Activated CD8-positive, alpha-beta memory T cell treated with anti-CD3 and anti-CD28 coated beads, Interleukin-2, amount 10 ng/mL, durations not matched to agents 7 days and 5 days (primary cell): ENCODE data around the gene LRP1B. TPM values are rescaled to one million over a fixed set of nuclear protein-coding genes. Genes with fewer than 3 reads are reported as not detected.
"Not testable (repeated sequence)": the region's sequence is repeated elsewhere in the genome, so short reads cannot be mapped to it uniquely, and the experiment has no call there.

Source experiments
- ATAC-seq: fragments of 150-1000 bp; cut with Tn5 transposase; one replicate; pipeline ENCODE4 v1.10.0; 2021; ENCODE audit warnings: moderate library complexity
- CTCF ChIA-PET: fragments of 350-600 bp; sonication (Branson Sonifier 250); formaldehyde crosslinking; loops from one replicate; lab custom pipeline; 2021; ENCODE audit warnings: antibody characterized with exemption; lab: Charles Lee
- DNase-seq: peaks from one replicate; pipeline ENCODE4 v3.0.0-alpha.2; 2020
- H3K27ac Mint-ChIP-seq: one replicate; pipeline ENCODE4 v1.8.0; 2021; ENCODE audit warnings: mild to moderate bottlenecking, mixed read lengths
- H3K27me3 Mint-ChIP-seq: one replicate; pipeline ENCODE4 v1.8.0; 2021; ENCODE audit warnings: mixed read lengths
- H3K36me3 Mint-ChIP-seq: one replicate; pipeline ENCODE4 v1.8.0; 2021; ENCODE audit warnings: mild to moderate bottlenecking, mixed read lengths
- H3K4me1 Mint-ChIP-seq: one replicate; pipeline ENCODE4 v1.8.0; 2021; ENCODE audit warnings: mixed read lengths
- H3K4me3 Mint-ChIP-seq: one replicate; pipeline ENCODE4 v1.8.0; 2021; ENCODE audit warnings: mild to moderate bottlenecking, moderate library complexity, mixed read lengths
- H3K9me3 Mint-ChIP-seq: one replicate; pipeline ENCODE4 v1.8.0; 2022; ENCODE audit warnings: low read depth, mixed read lengths
- total RNA-seq, 2 experiments: library from RNA; stranded (reverse); gene quantifications; one replicate each; pipeline ENCODE4 v1.2.3, GENCODE V29; 2021

Gene LRP1B
- total RNA-seq, 2 experiments from 2014 or later, result not detected

DNA sequence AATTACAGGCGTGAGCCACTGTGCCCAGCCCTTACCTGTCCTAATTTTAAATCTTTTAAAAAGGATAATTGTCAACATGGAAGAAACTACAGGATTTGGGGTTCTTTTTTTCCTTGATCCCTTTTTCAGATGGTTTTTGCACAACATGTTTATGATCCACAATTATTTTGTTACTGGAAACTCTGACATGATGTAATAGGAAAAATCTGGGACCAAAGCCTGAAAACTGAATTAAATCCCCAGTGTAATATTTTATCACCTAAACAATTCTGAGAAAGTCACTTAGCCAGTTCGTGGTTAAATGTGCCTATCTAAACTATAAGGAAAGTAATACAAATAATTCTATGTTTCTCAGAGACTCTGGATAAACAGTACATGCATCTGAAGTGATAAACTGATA is 1649.7 kb downstream of the LRP1B start:
- Mint-ChIP-seq H3K4me3 (no peak overlapping the region), H3K27ac (no peak overlapping the region), H3K36me3 (no peaks in the 10 kb centered on the region), H3K27me3 (no peaks in the 10 kb centered on the region), H3K9me3 (peaks cover 2% of the 10 kb centered on the region), H3K4me1 (no peaks in the 10 kb centered on the region)
- CTCF ChIA-PET, result no interaction called here
- ATAC-seq (no peak), DNase-seq (no peak)

- H3K36me3 Mint-ChIP-seq, result no peaks in the 10 kb centered on the region
- H3K9me3 Mint-ChIP-seq, result peaks cover 9% of the 10 kb centered on the region
- H3K27ac Mint-ChIP-seq, result no peak overlapping the region
- CTCF ChIA-PET, result no interaction called here
- no peaks in the 10 kb centered on the region for H3K4me1 Mint-ChIP-seq
- no peaks in the 10 kb centered on the region for H3K27me3 Mint-ChIP-seq
- DNase-seq, result no peak
- no peak for ATAC-seq
- H3K4me3 Mint-ChIP-seq, result no peak overlapping the region
Measured at GRCh38 chr2:140473851-140474250, 1657.0 kb downstream of the LRP1B start.

DNA sequence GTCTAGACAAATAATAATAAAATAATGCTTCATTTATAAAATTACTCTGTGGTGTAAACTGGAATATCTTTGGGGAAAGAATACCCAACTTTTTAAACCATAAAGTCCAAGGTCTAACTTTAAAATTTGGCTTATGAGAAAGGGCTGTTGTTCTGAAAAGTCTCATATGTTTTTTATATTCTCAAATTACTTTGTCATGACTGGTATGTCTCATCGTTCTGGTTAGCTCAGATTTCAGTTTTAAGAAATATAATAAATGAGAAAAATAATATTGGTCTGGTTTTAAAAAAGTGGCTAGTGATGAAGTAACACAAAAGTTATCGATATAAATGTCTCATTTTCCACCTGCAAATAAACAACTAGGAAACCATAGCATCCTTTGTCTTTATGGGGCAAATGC is 1658.1 kb downstream of the LRP1B start:
- Mint-ChIP-seq H3K36me3 (no peaks in the 10 kb centered on the region), H3K27me3 (no peaks in the 10 kb centered on the region), H3K27ac (no peak overlapping the region), H3K4me1 (no peaks in the 10 kb centered on the region), H3K4me3 (no peak overlapping the region), H3K9me3 (peaks cover 9% of the 10 kb centered on the region)
- CTCF ChIA-PET, result no interaction called here
- ATAC-seq (no peak), DNase-seq (no peak)

GRCh38 chr2:140465301-140465700 is 1665.5 kb downstream of the LRP1B start:
- ATAC-seq (no peak), DNase-seq (no peak)
- Mint-ChIP-seq H3K9me3 (peaks cover 14% of the 10 kb centered on the region), H3K4me3 (no peak overlapping the region), H3K27ac (no peak overlapping the region), H3K4me1 (no peaks in the 10 kb centered on the region), H3K36me3 (no peaks in the 10 kb centered on the region), H3K27me3 (no peaks in the 10 kb centered on the region)
- CTCF ChIA-PET, result no interaction called here

- no peak overlapping the region for H3K27ac Mint-ChIP-seq
- peaks cover 10% of the 10 kb centered on the region for H3K9me3 Mint-ChIP-seq
- no peaks in the 10 kb centered on the region for H3K4me1 Mint-ChIP-seq
- CTCF ChIA-PET, result no interaction called here
- H3K27me3 Mint-ChIP-seq, result no peaks in the 10 kb centered on the region
- no peaks in the 10 kb centered on the region for H3K36me3 Mint-ChIP-seq
- DNase-seq, result no peak
- no peak overlapping the region for H3K4me3 Mint-ChIP-seq
- no peak for ATAC-seq
Measured at GRCh38 chr2:140462990-140463389, 1667.8 kb downstream of the LRP1B start.

- no peak for DNase-seq
- ATAC-seq, result no peak
- Mint-ChIP-seq H3K27ac (no peak overlapping the region), H3K9me3 (peaks cover 2% of the 10 kb centered on the region), H3K27me3 (no peaks in the 10 kb centered on the region), H3K4me1 (no peaks in the 10 kb centered on the region), H3K36me3 (no peaks in the 10 kb centered on the region), H3K4me3 (no peak overlapping the region)
- CTCF ChIA-PET, result no interaction called here
Measured at GRCh38 chr2:140457483-140457882, 1673.3 kb downstream of the LRP1B start.

DNA sequence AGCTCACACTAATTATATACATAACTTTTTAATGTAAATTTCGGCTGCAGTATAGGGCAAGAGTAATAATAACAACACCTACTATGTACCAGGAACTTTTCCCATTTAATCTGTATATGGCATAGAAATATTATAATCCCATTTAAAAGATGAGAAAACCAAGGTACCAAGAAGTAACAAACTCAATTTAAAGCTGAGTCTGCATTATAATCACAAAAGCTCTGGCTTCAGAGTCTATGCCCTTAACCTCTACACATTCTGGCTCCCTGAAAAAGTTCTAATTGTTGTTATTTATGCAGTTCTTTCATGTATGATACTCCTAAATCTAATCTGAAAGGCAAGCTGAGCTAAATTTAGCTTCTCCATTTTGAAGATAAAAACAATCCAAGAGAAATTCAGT is 1675.5 kb downstream of the LRP1B start:
- Mint-ChIP-seq H3K9me3 (peaks cover 2% of the 10 kb centered on the region), H3K27ac (no peak overlapping the region), H3K36me3 (no peaks in the 10 kb centered on the region), H3K4me3 (no peak overlapping the region), H3K4me1 (no peaks in the 10 kb centered on the region), H3K27me3 (no peaks in the 10 kb centered on the region)
- ATAC-seq, result no peak
- CTCF ChIA-PET, result no interaction called here
- DNase-seq, result no peak

DNA sequence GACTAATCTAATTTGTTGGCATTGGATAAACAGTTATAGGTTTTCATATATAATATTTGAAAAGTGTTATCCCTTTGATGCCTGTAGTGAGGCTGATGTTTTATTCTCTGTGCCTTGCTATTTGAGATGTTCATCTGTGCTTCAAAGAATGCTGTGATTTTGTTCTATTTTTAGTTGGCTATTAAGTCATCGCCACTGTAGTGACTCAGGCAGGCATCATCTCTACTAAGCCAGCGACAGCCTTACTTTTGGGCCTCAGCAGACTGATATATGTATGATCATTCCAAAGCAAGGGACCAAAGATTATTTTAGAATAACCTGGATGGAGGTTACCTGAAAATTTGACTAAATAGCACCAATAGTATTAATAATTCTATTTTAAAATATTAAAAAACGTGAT is 1676.1 kb downstream of the LRP1B start:
- no peak overlapping the region for H3K27ac Mint-ChIP-seq
- CTCF ChIA-PET, result no interaction called here
- no peaks in the 10 kb centered on the region for H3K27me3 Mint-ChIP-seq
- DNase-seq (no peak), ATAC-seq (no peak)
- H3K36me3 Mint-ChIP-seq, result no peaks in the 10 kb centered on the region
- H3K9me3 Mint-ChIP-seq, result peaks cover 5% of the 10 kb centered on the region
- no peak overlapping the region for H3K4me3 Mint-ChIP-seq
- no peaks in the 10 kb centered on the region for H3K4me1 Mint-ChIP-seq

GRCh38 chr2:140451324-140451723 is 1679.5 kb downstream of the LRP1B start:
- H3K27ac Mint-ChIP-seq, result no peak overlapping the region
- CTCF ChIA-PET, result no interaction called here
- no peak overlapping the region for H3K4me3 Mint-ChIP-seq
- H3K9me3 Mint-ChIP-seq, result peaks cover 7% of the 10 kb centered on the region
- no peaks in the 10 kb centered on the region for H3K27me3 Mint-ChIP-seq
- no peaks in the 10 kb centered on the region for H3K36me3 Mint-ChIP-seq
- ATAC-seq (no peak), DNase-seq (no peak)
- H3K4me1 Mint-ChIP-seq, result no peaks in the 10 kb centered on the region

- Mint-ChIP-seq H3K27me3 (no peaks in the 10 kb centered on the region), H3K36me3 (no peaks in the 10 kb centered on the region), H3K4me3 (no peak overlapping the region), H3K9me3 (peaks cover 10% of the 10 kb centered on the region), H3K27ac (no peak overlapping the region), H3K4me1 (no peaks in the 10 kb centered on the region)
- ATAC-seq, result no peak
- DNase-seq, result no peak
- CTCF ChIA-PET, result no interaction called here
Measured at GRCh38 chr2:140442319-140442718, 1688.5 kb downstream of the LRP1B start.

- peaks cover 8% of the 10 kb centered on the region for H3K9me3 Mint-ChIP-seq
- no peak for ATAC-seq
- no peak overlapping the region for H3K4me3 Mint-ChIP-seq
- no peak overlapping the region for H3K27ac Mint-ChIP-seq
- H3K4me1 Mint-ChIP-seq, result no peaks in the 10 kb centered on the region
- H3K36me3 Mint-ChIP-seq, result no peaks in the 10 kb centered on the region
- H3K27me3 Mint-ChIP-seq, result no peaks in the 10 kb centered on the region
- CTCF ChIA-PET, result no interaction called here
- DNase-seq, result no peak
Measured at GRCh38 chr2:140440815-140441214, 1690.0 kb downstream of the LRP1B start.

DNA sequence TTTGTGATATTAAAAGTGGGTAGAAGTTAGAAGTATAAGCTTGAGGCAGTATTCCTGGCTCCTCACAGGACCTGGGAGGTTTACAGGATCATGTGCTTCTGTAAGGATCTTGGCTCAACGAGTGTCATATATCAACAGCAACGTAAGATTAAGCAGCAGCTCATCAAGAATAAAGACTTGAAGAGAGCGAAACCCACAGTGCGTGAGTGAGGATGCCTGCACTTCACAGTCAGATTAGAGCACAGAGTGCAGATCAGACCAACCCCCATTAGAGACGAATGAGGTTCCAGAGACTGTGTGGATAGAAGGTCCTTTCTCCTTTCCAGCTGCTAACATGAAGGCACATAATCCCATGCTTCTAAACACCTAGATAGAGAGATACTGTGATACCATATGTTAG is 1693.9 kb downstream of the LRP1B start:
- DNase-seq (no peak), ATAC-seq (no peak)
- Mint-ChIP-seq H3K4me3 (no peak overlapping the region), H3K27me3 (no peaks in the 10 kb centered on the region), H3K4me1 (no peaks in the 10 kb centered on the region), H3K9me3 (peaks cover 8% of the 10 kb centered on the region), H3K36me3 (no peaks in the 10 kb centered on the region), H3K27ac (no peak overlapping the region)
- CTCF ChIA-PET, result no interaction called here

DNA sequence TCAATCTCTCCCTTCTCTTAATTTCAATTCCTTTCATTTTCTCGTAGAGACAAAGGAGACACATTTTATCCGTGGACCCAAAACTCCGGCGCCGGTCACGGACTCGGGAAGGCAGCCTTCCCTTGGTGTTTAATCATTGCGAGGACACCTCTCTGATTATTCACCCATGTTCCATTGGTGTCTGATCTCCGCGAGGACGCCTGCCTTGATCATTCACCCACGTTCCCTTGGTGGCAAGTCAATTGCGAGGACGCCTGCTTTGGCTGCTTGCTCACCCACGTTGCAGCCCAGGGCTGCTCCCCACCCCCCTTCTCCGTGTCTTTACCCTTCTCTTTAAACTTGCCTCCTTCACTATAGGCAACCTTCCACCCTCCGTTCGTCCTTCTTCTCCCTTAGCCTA is 1703.8 kb downstream of the LRP1B start:
- H3K27me3 Mint-ChIP-seq, H3K4me1 Mint-ChIP-seq, H3K27ac Mint-ChIP-seq, DNase-seq, ATAC-seq, H3K9me3 Mint-ChIP-seq, CTCF ChIA-PET, H3K36me3 Mint-ChIP-seq, H3K4me3 Mint-ChIP-seq: not testable (repeated sequence)

DNA sequence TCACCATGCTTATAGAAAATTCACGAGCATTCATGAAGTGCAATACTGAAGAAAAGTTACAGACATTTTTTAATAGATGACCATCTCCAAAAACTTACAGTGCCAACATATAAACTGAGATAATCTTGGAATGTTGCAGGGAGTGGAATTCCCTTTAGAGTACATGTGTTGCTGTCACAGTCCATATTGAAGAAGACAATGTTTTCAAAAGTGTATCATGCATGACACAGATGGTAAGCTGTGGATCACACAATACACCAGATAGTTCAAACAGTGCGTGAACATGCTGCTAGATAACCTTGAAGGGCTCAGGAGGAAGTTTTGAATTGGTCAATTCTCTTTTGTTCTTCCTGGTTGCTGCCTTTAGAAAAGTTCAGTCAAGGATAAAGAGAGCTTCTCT is 1706.3 kb downstream of the LRP1B start:
- no peaks in the 10 kb centered on the region for H3K27me3 Mint-ChIP-seq
- peaks cover 5% of the 10 kb centered on the region for H3K9me3 Mint-ChIP-seq
- no peak overlapping the region for H3K27ac Mint-ChIP-seq
- DNase-seq, result no peak
- H3K36me3 Mint-ChIP-seq, result no peaks in the 10 kb centered on the region
- ATAC-seq, result no peak
- no peaks in the 10 kb centered on the region for H3K4me1 Mint-ChIP-seq
- CTCF ChIA-PET, result no interaction called here
- no peak overlapping the region for H3K4me3 Mint-ChIP-seq

- DNase-seq, result no peak
- Mint-ChIP-seq H3K36me3 (no peaks in the 10 kb centered on the region), H3K27ac (no peak overlapping the region), H3K27me3 (no peaks in the 10 kb centered on the region), H3K4me1 (no peaks in the 10 kb centered on the region), H3K9me3 (peaks cover 7% of the 10 kb centered on the region), H3K4me3 (no peak overlapping the region)
- CTCF ChIA-PET, result no interaction called here
- ATAC-seq, result no peak
Measured at GRCh38 chr2:140422759-140423158, 1708.1 kb downstream of the LRP1B start.
